ENCODE data around the gene TMC7. TPM values are rescaled to one million over a fixed set of nuclear protein-coding genes. Genes with fewer than 3 reads are reported as not detected.

The TMC7 gene
- total and polyA plus RNA-seq, 2 donors (not counting 1 experiment from before 2014, with no cell fraction given), result 0.18 to 1.5 TPM

DNA sequence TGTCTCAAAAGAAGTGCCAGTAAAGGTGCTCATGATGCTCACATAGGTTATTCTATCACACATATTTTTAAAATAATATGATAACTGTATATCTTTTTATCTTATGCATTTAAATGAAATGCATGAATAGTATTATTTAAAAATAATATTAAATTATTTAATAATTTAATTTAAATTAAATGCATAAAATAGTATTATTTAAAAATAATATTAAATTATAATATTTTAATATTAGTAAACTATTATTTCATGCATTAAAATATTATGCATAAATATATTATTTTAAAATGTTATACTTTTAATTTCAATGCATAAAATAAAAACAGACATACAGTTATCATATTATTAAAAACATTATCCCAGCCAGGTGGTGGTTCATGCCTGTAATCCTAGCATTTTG lies 33.4 kb downstream of the TMC7 start:
- no peaks in the 10 kb centered on the region for H3K79me2 ChIP-seq (ENCODE audit: control insufficient read depth, insufficient read depth, low read length)
- H2AFZ ChIP-seq (ENCODE audit: low read length), result no peak overlapping the region
- H3K4me1 ChIP-seq (ENCODE audit: control insufficient read depth, extremely low read depth, insufficient read depth, low read length), result no peaks in the 10 kb centered on the region
- H3K27me3 ChIP-seq (ENCODE audit: control insufficient read depth, insufficient read depth, low read length), result no peaks in the 10 kb centered on the region
- no peaks in the 10 kb centered on the region for H3K9me3 ChIP-seq (ENCODE audit: control insufficient read depth, insufficient read depth, low read depth, low read length)
- H3K36me3 ChIP-seq (ENCODE audit: control insufficient read depth, insufficient read depth, low read length), result no peaks in the 10 kb centered on the region
- H3K9ac ChIP-seq (ENCODE audit: insufficient read depth, low read length), result no peak overlapping the region
- TF ChIP-seq EZH2 (IDR thresholded peaks at IDR 0.05; ENCODE audit: low read length, missing control alignments), result no peak
- TF ChIP-seq, protein P1, sequence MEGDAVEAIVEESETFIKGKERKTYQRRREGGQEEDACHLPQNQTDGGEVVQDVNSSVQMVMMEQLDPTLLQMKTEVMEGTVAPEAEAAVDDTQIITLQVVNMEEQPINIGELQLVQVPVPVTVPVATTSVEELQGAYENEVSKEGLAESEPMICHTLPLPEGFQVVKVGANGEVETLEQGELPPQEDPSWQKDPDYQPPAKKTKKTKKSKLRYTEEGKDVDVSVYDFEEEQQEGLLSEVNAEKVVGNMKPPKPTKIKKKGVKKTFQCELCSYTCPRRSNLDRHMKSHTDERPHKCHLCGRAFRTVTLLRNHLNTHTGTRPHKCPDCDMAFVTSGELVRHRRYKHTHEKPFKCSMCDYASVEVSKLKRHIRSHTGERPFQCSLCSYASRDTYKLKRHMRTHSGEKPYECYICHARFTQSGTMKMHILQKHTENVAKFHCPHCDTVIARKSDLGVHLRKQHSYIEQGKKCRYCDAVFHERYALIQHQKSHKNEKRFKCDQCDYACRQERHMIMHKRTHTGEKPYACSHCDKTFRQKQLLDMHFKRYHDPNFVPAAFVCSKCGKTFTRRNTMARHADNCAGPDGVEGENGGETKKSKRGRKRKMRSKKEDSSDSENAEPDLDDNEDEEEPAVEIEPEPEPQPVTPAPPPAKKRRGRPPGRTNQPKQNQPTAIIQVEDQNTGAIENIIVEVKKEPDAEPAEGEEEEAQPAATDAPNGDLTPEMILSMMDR (conservative IDR thresholded peaks at IDR 0.05 in 1 of 2, IDR thresholded peaks at IDR 0.05 in 1 of 2; ENCODE audit: low read depth in 1 of 2, low read length in 2 of 2), result no peak
- H3K4me2 ChIP-seq (ENCODE audit: extremely low read depth, insufficient read depth, low read length), result no peak overlapping the region
- no peak overlapping the region for H3K4me3 ChIP-seq (replicated peaks in 1 of 4; ENCODE audit: control extremely low read depth in 1 of 4, insufficient read depth in 1 of 4, low read depth in 3 of 4, low read length in 4 of 4)
- H4K20me1 ChIP-seq (ENCODE audit: control insufficient read depth, extremely low read depth, insufficient read depth, low read length), result no peaks in the 10 kb centered on the region
- DNase-seq (ENCODE audit: low read depth in 2 of 2), result no peak
- H3K27ac ChIP-seq (ENCODE audit: insufficient read depth, low read length), result no peak overlapping the region

DNA sequence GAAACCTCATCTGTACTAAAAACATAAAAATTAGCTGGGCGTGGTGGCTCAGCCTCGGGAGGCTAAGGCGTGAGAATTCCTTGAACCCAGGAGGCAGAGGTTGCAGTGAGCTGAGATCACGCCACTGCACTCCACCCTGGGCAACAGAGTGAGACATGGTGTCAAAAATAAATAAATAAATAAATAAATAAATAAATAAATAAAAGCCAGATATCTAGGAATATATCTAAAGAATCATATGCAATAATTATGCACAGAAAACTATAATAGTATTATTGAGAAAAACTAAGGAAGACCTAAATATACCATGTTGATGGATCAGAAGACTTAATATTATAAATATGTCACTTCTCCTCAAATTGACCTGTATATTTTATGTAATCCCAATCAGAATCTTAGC lies 37.0 kb downstream of the TMC7 start:
- no peaks in the 10 kb centered on the region for H3K4me1 ChIP-seq (ENCODE audit: control insufficient read depth, extremely low read depth, insufficient read depth, low read length)
- no peak overlapping the region for H3K9ac ChIP-seq (ENCODE audit: insufficient read depth, low read length)
- no peaks in the 10 kb centered on the region for H3K27me3 ChIP-seq (ENCODE audit: control insufficient read depth, insufficient read depth, low read length)
- no peak for TF ChIP-seq EZH2 (IDR thresholded peaks at IDR 0.05; ENCODE audit: low read length, missing control alignments)
- TF ChIP-seq, protein P1 (conservative IDR thresholded peaks at IDR 0.05 in 1 of 2, IDR thresholded peaks at IDR 0.05 in 1 of 2; ENCODE audit: low read depth in 1 of 2, low read length in 2 of 2), result no peak
- no peaks in the 10 kb centered on the region for H3K79me2 ChIP-seq (ENCODE audit: control insufficient read depth, insufficient read depth, low read length)
- no peak overlapping the region for H2AFZ ChIP-seq (ENCODE audit: low read length)
- H3K36me3 ChIP-seq (ENCODE audit: control insufficient read depth, insufficient read depth, low read length), result no peaks in the 10 kb centered on the region
- no peaks in the 10 kb centered on the region for H3K9me3 ChIP-seq (ENCODE audit: control insufficient read depth, insufficient read depth, low read depth, low read length)
- no peak overlapping the region for H3K4me3 ChIP-seq (replicated peaks in 1 of 4; ENCODE audit: control extremely low read depth in 1 of 4, insufficient read depth in 1 of 4, low read depth in 3 of 4, low read length in 4 of 4)
- no peaks in the 10 kb centered on the region for H4K20me1 ChIP-seq (ENCODE audit: control insufficient read depth, extremely low read depth, insufficient read depth, low read length)
- H3K4me2 ChIP-seq (ENCODE audit: extremely low read depth, insufficient read depth, low read length), result no peak overlapping the region
- no peak for DNase-seq (ENCODE audit: low read depth in 2 of 2)
- no peak overlapping the region for H3K27ac ChIP-seq (ENCODE audit: insufficient read depth, low read length)

DNA sequence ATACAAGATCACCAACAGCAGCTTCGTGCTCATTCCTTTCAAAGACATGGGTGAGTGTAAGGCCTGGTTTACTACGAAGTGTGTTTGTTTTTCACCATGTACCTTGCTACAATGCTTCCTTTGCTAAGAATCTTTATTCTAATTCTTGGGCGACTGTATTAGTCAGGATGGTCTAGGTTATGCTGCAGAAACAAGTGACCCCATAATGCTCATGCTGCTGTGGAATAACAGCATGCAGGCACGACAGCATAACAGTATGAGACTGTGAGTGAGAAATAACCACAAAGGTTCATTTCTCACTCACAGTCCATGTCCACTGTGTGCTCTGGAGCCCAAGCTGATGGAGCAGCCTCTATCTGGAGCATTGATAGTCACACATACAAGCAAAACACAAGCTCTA lies 38.0 kb downstream of the TMC7 start:
- Histone ChIP-seq H3K9me3 (ENCODE audit: control insufficient read depth, insufficient read depth, low read depth, low read length) (no peaks in the 10 kb centered on the region), H3K4me3 (replicated peaks in 1 of 4; ENCODE audit: control extremely low read depth in 1 of 4, insufficient read depth in 1 of 4, low read depth in 3 of 4, low read length in 4 of 4) (no peak overlapping the region), H3K27me3 (ENCODE audit: control insufficient read depth, insufficient read depth, low read length) (no peaks in the 10 kb centered on the region), H3K79me2 (ENCODE audit: control insufficient read depth, insufficient read depth, low read length) (no peaks in the 10 kb centered on the region), H3K27ac (ENCODE audit: insufficient read depth, low read length) (no peak overlapping the region), H3K4me2 (ENCODE audit: extremely low read depth, insufficient read depth, low read length) (no peak overlapping the region), H4K20me1 (ENCODE audit: control insufficient read depth, extremely low read depth, insufficient read depth, low read length) (no peaks in the 10 kb centered on the region), H2AFZ (ENCODE audit: low read length) (no peak overlapping the region), H3K9ac (ENCODE audit: insufficient read depth, low read length) (no peak overlapping the region), H3K4me1 (ENCODE audit: control insufficient read depth, extremely low read depth, insufficient read depth, low read length) (no peaks in the 10 kb centered on the region), H3K36me3 (ENCODE audit: control insufficient read depth, insufficient read depth, low read length) (no peaks in the 10 kb centered on the region)
- DNase-seq (ENCODE audit: low read depth in 2 of 2), result no peak
- TF ChIP-seq, protein P1 (conservative IDR thresholded peaks at IDR 0.05 in 1 of 2, IDR thresholded peaks at IDR 0.05 in 1 of 2; ENCODE audit: low read depth in 1 of 2, low read length in 2 of 2), result no peak
- no peak for TF ChIP-seq EZH2 (IDR thresholded peaks at IDR 0.05; ENCODE audit: low read length, missing control alignments)
